DND-41 (cell line): Measurements from ENCODE around the gene APPL2.
"Not testable (repeated sequence)": the region's sequence is repeated elsewhere in the genome, so short reads cannot be mapped to it uniquely, and the experiment has no call there.

Experiments used
- ATAC-seq: fragments of 200-7000 bp; cut with Tn5 transposase; 3 replicates; pipeline ENCODE4 v1.9.1; 2021; ENCODE audit warnings: low read depth; ENCODE audit not compliant: insufficient read depth
- DNase-seq: peaks from one replicate; pipeline ENCODE4 v3.0.0-alpha.2; 2020
- H2AFZ ChIP-seq: 2 replicates; pipeline ENCODE4 v1.6.0; 2012; ENCODE audit warnings: low read depth, low read length
- H3K27ac ChIP-seq: 2 replicates; pipeline ENCODE4 v1.5.1; 2012; ENCODE audit warnings: low read length, inconsistent platforms
- H3K27me3 ChIP-seq: fragments of 200-600 bp; sonication (generic); 2 replicates; pipeline ENCODE4 v1.6.0; 2012; ENCODE audit warnings: low read length, mild to moderate bottlenecking, inconsistent platforms; ENCODE audit not compliant: insufficient read depth, poor library complexity
- H3K36me3 ChIP-seq: 2 replicates; pipeline ENCODE4 v1.5.1; 2012; ENCODE audit warnings: low read length, inconsistent platforms; ENCODE audit not compliant: insufficient read depth
- H3K4me1 ChIP-seq: 2 replicates; pipeline ENCODE4 v1.5.1; 2012; ENCODE audit warnings: mild to moderate bottlenecking, low read length; ENCODE audit not compliant: insufficient read depth
- H3K4me2 ChIP-seq: 2 replicates; pipeline ENCODE4 v1.6.0; 2012; ENCODE audit warnings: mild to moderate bottlenecking, moderate library complexity, low read length, inconsistent platforms; ENCODE audit not compliant: insufficient read depth
- H3K4me3 ChIP-seq, 2 experiments: fragments of 200-600 bp in 1 of 2; shearing (Covaris generic) in 1 of 2; 2 replicates each; pipeline ENCODE4 v1.5.1; 2012 to 2016; ENCODE audit warnings: inconsistent platforms in 2 of 2, low read length in 2 of 2, mild to moderate bottlenecking in 2 of 2, low read depth in 1 of 2, moderate library complexity in 1 of 2
- H3K79me2 ChIP-seq: 2 replicates; pipeline ENCODE4 v1.6.0; 2012; ENCODE audit warnings: low read length, inconsistent platforms; ENCODE audit not compliant: insufficient read depth
- H3K9ac ChIP-seq: 2 replicates; pipeline ENCODE4 v1.6.0; 2012; ENCODE audit warnings: low read depth, mild to moderate bottlenecking, inconsistent platforms, low read length, moderate library complexity
- H3K9me3 ChIP-seq: 2 replicates; pipeline ENCODE4 v1.5.1; 2012; ENCODE audit warnings: low read length, moderate library complexity, mild to moderate bottlenecking, inconsistent platforms; ENCODE audit not compliant: insufficient read depth, severe bottlenecking
- H4K20me1 ChIP-seq: 2 replicates; pipeline ENCODE4 v1.6.0; 2012; ENCODE audit warnings: low read length; ENCODE audit not compliant: insufficient read depth
- EZH2 ChIP-seq: IDR thresholded peaks from 3 replicates; pipeline ENCODE4 v1.6.1; 2012; ENCODE audit warnings: borderline replicate concordance, low read depth, mild to moderate bottlenecking, moderate library complexity, low read length, inconsistent platforms; ENCODE audit not compliant: severe bottlenecking
- TF ChIP-seq, protein P1 (sequence below): IDR thresholded peaks from 2 replicates; pipeline ENCODE4 v1.5.1; 2012; ENCODE audit warnings: borderline replicate concordance, low read length, moderate library complexity, mild to moderate bottlenecking; ENCODE audit not compliant: poor library complexity, severe bottlenecking; ENCODE audit errors: extremely low read depth

APPL2 gene

DNA sequence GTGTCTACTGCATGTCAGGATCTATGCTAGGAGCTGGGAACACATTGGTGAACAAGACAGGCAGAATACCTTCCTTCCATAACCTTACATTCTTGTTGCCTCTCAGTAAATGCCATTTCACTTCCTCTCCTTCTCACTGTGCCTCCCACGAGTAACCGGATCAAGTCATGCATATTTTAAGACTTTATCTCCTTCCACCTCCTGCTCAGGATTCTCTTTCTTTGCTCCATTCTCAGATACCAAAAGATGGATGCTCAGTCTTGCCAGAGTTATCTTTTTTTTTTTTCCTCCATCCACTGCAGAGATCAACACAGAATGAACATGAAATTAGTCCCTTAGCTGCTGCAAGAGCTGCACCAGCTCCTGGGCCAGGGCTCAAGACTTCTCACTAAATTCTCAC is 20.0 kb upstream of the APPL2 start:
- Histone ChIP-seq H3K9ac (no peak overlapping the region), H3K4me1 (no peaks in the 10 kb centered on the region), H3K27ac (no peak overlapping the region), H3K36me3 (no peaks in the 10 kb centered on the region), H2AFZ (no peak overlapping the region), H3K4me2 (no peak overlapping the region), H3K79me2 (no peaks in the 10 kb centered on the region), H3K9me3 (no peaks in the 10 kb centered on the region), H4K20me1 (no peaks in the 10 kb centered on the region), H3K27me3 (no peaks in the 10 kb centered on the region), H3K4me3 (no peak overlapping the region)
- no peak for ATAC-seq
- TF ChIP-seq, protein P1, sequence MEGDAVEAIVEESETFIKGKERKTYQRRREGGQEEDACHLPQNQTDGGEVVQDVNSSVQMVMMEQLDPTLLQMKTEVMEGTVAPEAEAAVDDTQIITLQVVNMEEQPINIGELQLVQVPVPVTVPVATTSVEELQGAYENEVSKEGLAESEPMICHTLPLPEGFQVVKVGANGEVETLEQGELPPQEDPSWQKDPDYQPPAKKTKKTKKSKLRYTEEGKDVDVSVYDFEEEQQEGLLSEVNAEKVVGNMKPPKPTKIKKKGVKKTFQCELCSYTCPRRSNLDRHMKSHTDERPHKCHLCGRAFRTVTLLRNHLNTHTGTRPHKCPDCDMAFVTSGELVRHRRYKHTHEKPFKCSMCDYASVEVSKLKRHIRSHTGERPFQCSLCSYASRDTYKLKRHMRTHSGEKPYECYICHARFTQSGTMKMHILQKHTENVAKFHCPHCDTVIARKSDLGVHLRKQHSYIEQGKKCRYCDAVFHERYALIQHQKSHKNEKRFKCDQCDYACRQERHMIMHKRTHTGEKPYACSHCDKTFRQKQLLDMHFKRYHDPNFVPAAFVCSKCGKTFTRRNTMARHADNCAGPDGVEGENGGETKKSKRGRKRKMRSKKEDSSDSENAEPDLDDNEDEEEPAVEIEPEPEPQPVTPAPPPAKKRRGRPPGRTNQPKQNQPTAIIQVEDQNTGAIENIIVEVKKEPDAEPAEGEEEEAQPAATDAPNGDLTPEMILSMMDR = no peak
- no peak for TF ChIP-seq EZH2
- no peak for DNase-seq

DNA sequence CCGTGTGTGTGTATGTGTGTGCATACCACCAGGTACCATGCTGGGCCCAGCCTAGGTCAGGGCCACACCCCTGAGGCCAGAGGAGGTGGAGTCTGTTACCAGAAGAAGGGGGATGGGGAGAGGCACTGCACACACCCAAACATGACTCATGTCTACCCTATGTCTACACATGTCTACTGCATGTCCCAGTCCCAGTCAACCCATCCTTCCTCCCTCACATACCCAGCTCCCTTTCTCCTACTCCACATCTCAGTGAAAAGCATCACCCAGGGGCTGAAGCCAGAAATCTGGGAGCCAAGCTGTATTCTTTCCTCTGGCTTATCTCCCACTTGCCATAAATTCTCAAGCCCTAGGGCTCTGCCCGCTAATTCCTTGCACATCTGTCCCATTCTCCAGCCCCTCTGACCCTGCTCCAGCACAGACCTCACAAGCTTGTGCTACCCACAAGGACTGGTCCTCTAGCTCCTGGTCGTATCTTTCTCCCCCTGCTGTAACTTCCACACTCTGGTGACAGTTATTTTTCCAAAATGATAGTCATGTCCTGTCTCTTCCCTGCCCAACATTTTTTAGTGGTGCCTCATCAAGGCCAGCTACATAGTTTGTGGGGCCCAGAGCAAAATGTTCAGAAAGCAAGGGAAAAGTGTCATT is 18.0 kb upstream of the APPL2 start:
- no peak for ATAC-seq
- Histone ChIP-seq H3K27me3 (no peaks in the 10 kb centered on the region), H3K9me3 (no peaks in the 10 kb centered on the region), H2AFZ (no peak overlapping the region), H3K27ac (no peak overlapping the region), H3K9ac (no peak overlapping the region), H3K79me2 (no peaks in the 10 kb centered on the region), H3K4me1 (no peaks in the 10 kb centered on the region), H4K20me1 (no peaks in the 10 kb centered on the region), H3K36me3 (no peaks in the 10 kb centered on the region), H3K4me3 (no peak overlapping the region), H3K4me2 (no peak overlapping the region)
- DNase-seq = no peak
- TF ChIP-seq, protein P1 = no peak
- no peak for TF ChIP-seq EZH2

GRCh38 chr12:105252901-105253300 is 16.9 kb upstream of the APPL2 start:
- Histone ChIP-seq H3K27me3 (no peaks in the 10 kb centered on the region), H3K9ac (no peak overlapping the region), H3K36me3 (no peaks in the 10 kb centered on the region), H4K20me1 (no peaks in the 10 kb centered on the region), H3K4me2 (no peak overlapping the region), H3K4me1 (no peaks in the 10 kb centered on the region), H3K4me3 (no peak overlapping the region), H3K9me3 (no peaks in the 10 kb centered on the region), H3K79me2 (no peaks in the 10 kb centered on the region), H3K27ac (no peak overlapping the region), H2AFZ (no peak overlapping the region)
- no peak for ATAC-seq
- no peak for TF ChIP-seq EZH2
- TF ChIP-seq, protein P1 = no peak
- no peak for DNase-seq

GRCh38 chr12:105245776-105246427 is 9.9 kb upstream of the APPL2 start:
- ATAC-seq, H3K27ac ChIP-seq, H3K79me2 ChIP-seq, H3K27me3 ChIP-seq, H3K36me3 ChIP-seq, H3K9ac ChIP-seq, H3K4me2 ChIP-seq, H3K4me1 ChIP-seq, H4K20me1 ChIP-seq, DNase-seq, H2AFZ ChIP-seq, H3K4me3 ChIP-seq, H3K9me3 ChIP-seq: not testable (repeated sequence)
